HG03175 (cell line): Measurements from ENCODE around the gene KBTBD4.

Experiments
- ATAC-seq: cut with Tn5 transposase; IDR thresholded peaks from one replicate; pipeline ENCODE4 v1.9.1; 2021; ENCODE audit warnings: mild to moderate bottlenecking, moderate library complexity; ENCODE audit not compliant: unreplicated experiment

Gene KBTBD4

DNA sequence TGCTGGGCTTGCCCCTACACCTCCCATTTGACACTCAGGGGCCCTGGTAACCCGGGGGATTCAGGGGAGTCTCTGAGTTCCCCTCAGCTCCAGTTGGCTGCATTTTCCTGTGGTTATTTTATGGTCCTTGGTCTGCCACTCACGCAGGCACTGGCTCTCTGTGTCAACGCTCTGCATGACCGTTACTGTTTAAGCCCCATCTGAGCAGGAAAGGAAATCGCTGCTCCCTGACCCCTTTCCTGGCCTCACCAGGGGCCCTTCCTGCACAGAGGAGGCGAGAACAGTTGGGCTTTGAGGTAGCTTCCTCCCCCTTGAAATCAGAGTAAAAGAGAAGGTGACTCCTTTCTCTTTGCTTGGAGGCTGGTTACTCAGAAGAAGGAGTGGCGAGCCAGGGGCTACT, 13.0 kb upstream of the KBTBD4 start:
- ATAC-seq: no peak

DNA sequence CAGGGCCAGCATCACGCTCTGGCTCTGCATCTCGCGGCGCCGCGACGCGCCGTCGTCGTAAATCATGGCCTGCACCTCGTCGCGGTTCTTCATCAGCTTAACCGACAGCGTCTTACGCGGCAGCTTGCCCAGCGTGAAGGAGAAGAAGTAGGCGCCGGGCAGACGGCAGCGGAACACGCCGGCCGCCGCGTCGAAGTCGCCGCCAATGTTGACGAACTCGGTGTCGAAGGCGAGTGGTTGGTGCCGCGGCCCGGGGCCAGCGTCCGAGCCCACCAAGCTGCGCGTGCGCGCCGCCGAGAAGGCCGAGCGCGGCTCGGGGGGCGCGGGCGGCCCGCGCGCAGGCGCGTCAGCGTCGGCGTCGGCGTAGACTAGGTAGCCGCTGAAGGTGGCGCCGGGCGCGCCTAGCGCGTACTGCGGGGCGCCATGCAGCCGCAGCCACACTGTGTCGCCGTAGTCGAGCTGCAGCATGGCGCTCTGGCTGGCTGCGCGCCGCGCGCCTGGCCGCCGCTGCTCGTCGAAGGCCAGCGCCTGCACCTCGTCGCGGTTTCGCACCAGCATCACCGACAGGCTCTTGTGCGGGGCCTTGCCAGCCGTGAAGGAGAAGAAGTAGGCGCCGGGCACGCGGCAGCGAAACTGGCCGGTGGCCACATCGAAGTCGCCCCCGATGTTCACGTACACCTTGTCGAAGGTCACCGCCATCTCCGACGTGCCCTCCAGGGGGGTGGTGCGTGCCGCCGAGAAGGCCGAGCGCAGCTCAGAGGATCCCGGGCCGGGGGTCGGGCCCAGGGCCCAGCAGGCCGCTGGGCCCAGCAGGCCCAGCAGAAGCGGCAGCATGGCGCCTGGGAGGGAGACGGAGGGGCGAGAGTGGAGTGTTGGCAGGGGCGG, 11.4 kb upstream of the KBTBD4 start:
- no peak for ATAC-seq

DNA sequence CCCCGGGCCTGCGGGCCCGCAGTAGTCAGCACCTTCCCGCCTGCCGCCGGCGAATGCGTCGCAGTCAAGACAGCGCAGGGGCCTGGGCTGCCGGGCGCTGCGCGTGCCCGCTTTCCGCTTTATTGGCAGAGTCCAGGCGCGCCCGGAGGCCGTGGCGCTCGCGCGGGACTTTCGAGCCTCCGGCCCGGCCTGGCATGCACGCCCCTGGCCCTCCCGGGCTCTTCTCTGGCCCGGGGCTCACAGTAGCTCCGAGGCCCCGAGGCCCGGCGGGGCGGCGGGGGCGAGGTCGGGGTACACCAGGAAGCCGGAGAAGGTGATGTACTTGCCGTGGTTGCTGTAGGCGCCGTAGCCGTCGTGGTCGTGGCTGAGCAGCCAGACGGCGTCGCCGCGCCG, 10.8 kb upstream of the KBTBD4 start:
- ATAC-seq: no peak

DNA sequence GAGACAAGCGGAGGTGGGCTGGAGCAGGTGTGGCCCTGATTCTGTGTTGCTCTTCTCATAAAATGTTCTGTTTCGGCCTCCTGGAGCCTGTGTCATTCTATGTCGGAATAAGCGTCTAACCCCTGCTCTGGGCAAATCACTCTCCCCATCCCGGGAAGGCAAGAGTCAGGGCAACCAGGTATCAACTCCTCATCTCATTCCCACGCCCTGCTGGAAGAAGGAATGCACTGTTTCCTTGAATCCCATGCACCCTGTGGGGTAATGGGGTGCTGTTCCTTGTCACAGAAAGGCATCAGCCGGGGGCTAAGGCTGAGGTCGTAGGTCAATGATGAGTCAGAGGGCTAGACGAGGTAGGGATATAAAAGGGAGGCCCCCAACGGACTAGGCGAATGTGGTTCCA, 10.3 kb upstream of the KBTBD4 start:
- ATAC-seq: no peak

- ATAC-seq: no peak
Measured at GRCh38 chr11:47587723-47588326, 9.1 kb upstream of the KBTBD4 start.

- ATAC-seq: no peak
Measured at GRCh38 chr11:47587039-47587716, 8.4 kb upstream of the KBTBD4 start.

DNA sequence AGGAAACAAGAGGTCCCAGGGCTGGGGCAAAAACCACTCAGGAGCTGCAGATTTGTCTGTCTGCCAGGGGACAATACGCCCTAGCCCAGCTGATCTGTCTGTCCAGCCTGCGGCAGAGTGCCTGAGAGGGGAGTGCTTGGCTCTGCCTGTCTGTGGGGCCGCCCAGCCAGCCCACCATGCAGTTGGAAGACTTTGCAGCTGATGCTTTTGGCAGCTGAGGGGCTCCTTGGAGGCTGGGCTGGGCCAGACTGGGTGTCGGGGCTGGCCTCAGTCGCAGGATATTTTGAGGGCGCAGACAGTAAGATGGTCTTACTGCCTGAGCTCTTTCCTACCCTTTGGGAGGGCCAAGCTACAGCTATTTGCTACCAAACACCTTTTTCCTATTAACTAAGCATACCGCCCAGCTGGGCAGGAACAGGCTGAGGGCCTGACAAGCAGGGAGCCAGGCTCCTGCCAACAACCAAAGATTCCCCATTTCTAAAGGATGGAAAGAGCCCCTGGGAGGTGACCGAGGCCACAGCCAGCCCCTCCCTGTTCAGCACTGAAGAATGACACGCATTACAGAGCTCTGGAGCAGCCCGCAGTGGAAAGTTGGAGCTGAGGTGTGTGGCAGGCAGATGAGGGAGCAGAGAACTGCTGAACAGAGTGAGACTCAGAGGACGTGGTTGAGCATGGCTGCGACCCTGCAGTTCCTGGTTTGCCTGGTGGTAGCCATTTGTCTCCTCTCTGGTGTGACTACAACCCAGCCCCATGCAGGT, 7.5 kb upstream of the KBTBD4 start, which contains the start of gene FAM180B:
TSS of gene FAM180B (plus strand) at position 581 of the 758 bp plus-strand sequence. CDS start at position 672, 91 bp downstream.
- no peak for ATAC-seq

GRCh38 chr11:47583844-47584243, 5.1 kb upstream of the KBTBD4 start:
- ATAC-seq: no peak

GRCh38 chr11:47577460-47578041, 1.2 kb downstream of the KBTBD4 start:
- no peak for ATAC-seq

GRCh38 chr11:47573321-47573720, 5.4 kb downstream of the KBTBD4 start:
- no peak for ATAC-seq

DNA sequence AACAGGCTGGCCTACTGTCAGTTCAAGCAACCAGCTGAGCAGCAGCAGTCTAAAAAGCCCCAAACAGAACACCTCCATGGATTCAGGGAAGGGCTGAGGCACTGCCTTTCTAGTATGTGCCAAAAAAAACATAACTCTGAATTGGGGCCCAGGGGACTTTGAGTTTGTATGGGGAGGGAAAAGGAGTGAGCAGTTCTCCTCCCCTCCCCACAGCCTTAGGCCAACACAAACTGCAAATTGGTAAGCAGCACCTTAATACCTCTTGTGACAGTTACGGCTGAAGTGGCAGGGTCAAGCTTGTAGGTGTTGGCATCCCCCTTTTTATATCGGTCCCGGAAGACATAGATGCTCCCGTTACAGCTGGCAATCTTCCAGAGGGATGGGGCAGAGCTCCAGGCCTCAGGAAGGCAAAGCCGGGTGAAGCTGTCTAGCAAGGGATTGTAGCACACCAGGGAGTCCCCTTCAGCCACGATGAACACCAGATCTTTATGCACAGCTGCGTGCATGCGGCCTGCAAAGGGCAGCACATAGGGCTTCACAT, 6.0 kb downstream of the KBTBD4 start:
- no peak for ATAC-seq

- ATAC-seq: no peak
Measured at GRCh38 chr11:47571895-47572294, 6.9 kb downstream of the KBTBD4 start.

DNA sequence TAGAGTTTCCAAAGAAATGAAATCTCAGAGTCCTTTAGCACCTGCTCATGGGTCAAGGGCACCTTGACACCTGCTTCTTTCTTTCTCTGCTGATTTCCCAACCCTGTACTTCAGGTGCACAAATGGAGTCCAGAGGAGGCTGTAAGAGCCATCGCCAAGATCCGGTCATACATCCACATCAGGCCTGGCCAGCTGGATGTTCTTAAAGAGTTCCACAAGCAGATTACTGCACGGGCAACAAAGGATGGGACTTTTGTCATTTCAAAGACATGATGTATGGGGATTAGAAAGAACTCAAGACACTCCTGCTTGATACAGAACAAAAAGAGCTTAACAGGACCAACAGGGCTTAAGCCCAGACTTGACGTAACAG, 7.4 kb downstream of the KBTBD4 start:
- no peak for ATAC-seq

GRCh38 chr11:47570651-47571356, 8.0 kb downstream of the KBTBD4 start:
- ATAC-seq: no peak

DNA sequence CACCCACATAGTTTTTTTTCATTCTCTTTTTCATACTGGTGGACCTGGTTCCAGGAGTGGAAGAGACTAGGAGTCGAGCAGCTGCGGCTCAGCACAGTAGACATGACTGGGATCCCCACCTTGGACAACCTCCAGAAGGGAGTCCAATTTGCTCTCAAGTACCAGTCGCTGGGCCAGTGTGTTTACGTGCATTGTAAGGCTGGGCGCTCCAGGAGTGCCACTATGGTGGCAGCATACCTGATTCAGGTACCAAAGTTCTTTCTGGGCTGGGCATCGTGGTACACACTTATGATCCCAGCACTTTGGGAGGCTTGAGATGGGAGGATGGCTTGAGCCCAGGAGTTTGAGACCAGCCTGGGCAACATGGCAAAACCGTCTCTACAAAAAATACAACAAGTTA, 9.1 kb downstream of the KBTBD4 start:
- no peak for ATAC-seq

DNA sequence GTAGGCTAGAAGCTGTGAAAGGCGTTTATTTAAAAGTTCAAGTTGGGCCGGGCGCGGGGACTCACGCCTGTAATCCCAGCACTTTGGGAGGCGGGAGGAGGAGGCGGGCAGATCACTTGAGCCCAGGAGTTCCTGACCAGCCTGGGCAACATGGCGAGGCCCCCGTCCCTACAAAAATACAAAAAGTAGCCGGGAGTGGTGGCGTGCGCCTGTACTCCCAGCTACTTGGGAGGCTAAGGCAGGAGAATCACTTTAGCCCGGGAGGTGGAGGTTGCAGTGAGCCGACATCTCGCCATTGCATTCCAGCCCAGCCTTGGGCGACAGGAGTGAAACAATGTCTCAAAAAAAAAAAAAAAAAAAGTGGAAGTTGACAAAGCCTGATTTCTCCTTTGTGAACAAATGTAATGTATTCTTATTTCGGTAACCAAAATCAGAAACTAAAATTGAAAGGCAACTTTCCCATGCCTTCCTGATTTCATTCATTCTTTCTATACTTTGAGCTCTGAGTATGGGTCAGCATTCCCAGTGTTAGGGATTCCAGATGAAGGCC, 12.5 kb downstream of the KBTBD4 start:
- ATAC-seq: peak; percentile 18

DNA sequence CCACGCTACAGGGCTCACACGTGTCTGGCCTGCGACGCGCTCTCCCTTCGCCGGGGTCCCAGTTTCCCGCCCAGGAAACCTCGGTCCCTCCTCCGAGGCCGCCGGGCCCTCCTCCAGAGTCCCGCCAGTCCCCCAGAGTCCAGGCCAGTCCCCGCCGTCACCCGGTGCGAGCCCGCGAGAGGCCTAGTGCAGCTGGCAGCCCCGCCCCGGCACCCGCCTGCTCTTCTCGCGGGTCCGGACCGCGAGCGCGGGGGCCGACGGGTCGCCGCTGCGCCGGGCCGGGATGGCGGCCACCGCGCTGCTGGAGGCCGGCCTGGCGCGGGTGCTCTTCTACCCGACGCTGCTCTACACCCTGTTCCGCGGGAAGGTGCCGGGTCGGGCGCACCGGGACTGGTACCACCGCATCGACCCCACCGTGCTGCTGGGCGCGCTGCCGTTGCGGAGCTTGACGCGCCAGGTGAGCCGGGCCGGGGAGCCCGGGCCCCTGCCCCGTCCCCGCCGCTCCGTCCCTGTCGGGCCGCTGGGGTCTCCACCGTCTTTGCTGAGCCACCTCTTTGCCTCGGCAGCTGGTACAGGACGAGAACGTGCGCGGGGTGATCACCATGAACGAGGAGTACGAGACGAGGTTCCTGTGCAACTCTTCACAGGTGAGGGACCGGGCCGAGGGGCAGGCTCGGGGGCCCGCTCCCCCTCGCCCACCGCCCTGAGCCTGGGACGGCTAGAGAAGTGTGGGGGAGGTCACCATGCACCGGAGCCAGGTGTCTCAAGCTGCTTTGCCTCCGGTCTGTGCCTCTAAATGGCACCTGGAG, 13.2 kb downstream of the KBTBD4 start, which contains the start of gene PTPMT1:
TSS of gene PTPMT1 (plus strand) at position 260 of the 809 bp plus-strand sequence. CDS start at position 284, 24 bp downstream.
- ATAC-seq: peak; percentile 84

DNA sequence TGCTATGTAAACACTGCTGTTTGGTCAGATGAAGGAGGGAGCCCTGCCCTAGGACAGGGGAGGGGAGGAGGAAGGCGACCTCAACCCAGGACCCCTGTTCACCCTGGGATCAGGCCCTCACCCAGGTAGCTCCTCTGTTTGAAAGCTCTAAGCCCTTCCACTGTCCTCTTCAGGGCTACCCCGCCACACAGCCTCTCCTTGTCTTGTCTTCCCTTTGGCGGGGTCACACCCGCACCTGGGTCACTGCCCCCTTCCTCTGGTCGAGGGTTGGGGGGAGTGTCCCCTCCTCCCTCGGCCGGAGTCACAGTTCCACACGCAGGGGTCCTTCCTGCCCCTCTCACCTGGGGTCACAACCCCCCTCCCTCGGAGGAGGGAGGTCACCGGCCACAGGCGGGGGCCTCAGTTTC, 13.8 kb downstream of the KBTBD4 start:
- peak; percentile 17 for ATAC-seq
